ENCODE data around the gene PCDHGA12.
"Not testable (repeated sequence)": the region's sequence is repeated elsewhere in the genome, so short reads cannot be mapped to it uniquely, and the experiment has no call there.

The PCDHGA12 gene

GRCh38 chr5:141392429-141393198 is 37.7 kb upstream of the PCDHGA12 start, which contains the start of gene PCDHGA8:
PCDHGA8 (plus strand) TSS chr5:141392633; CDS start chr5:141392814, 181 bp downstream.
- Histone ChIP-seq H3K9ac (ENCODE audit: insufficient read length) (no peak within 1 kb of the TSS), H3K36me3 (ENCODE audit: insufficient read depth, low read length) (no peaks in the 10 kb centered on the region), H3K27ac (no peak within 1 kb of the TSS), H3K4me3 (no peak within 1 kb of the TSS), H3K9me3 (ENCODE audit: low read depth, low read length) (no peaks in the 10 kb centered on the region)
- no peak for DNase-seq (ENCODE audit: low read depth, low spot score)
- TF ChIP-seq EZH2 (IDR thresholded peaks at IDR 0.05) (no peak), FOXP2 (optimal IDR thresholded peaks at IDR 0.05; ENCODE audit: control extremely low read depth, extremely low read length, insufficient read depth) (no peak), POLR2AphosphoS5 (IDR thresholded peaks at IDR 0.05; ENCODE audit: borderline replicate concordance, low read depth, low read length) (no peak)

- Histone ChIP-seq H3K9me3 (ENCODE audit: low read depth, low read length) (no peaks in the 10 kb centered on the region), H3K4me3 (no peak overlapping the region), H3K36me3 (ENCODE audit: insufficient read depth, low read length) (no peaks in the 10 kb centered on the region), H3K27ac (no peak overlapping the region), H3K9ac (ENCODE audit: insufficient read length) (no peak overlapping the region)
- DNase-seq (ENCODE audit: low read depth, low spot score) = no peak
- TF ChIP-seq FOXP2 (optimal IDR thresholded peaks at IDR 0.05; ENCODE audit: control extremely low read depth, extremely low read length, insufficient read depth) (no peak), POLR2AphosphoS5 (IDR thresholded peaks at IDR 0.05; ENCODE audit: borderline replicate concordance, low read depth, low read length) (no peak), EZH2 (IDR thresholded peaks at IDR 0.05) (no peak)
Observed at GRCh38 chr5:141393267-141393666, 37.0 kb upstream of the PCDHGA12 start.

- not testable (repeated sequence) for H3K4me3 ChIP-seq; H3K9me3 ChIP-seq (ENCODE audit: low read depth, low read length); H3K36me3 ChIP-seq (ENCODE audit: insufficient read depth, low read length); H3K9ac ChIP-seq (ENCODE audit: insufficient read length); DNase-seq (ENCODE audit: low read depth, low spot score); H3K27ac ChIP-seq
Observed at GRCh38 chr5:141394401-141395187, 35.7 kb upstream of the PCDHGA12 start.

- H3K9me3 ChIP-seq (ENCODE audit: low read depth, low read length); DNase-seq (ENCODE audit: low read depth, low spot score); H3K4me3 ChIP-seq; H3K9ac ChIP-seq (ENCODE audit: insufficient read length); H3K27ac ChIP-seq; H3K36me3 ChIP-seq (ENCODE audit: insufficient read depth, low read length): not testable (repeated sequence)
Observed at GRCh38 chr5:141397756-141398551, 32.4 kb upstream of the PCDHGA12 start, which contains the start of gene PCDHGB5. PCDHGB5 (plus strand) TSS chr5:141397947; CDS start chr5:141398128, 181 bp downstream.

GRCh38 chr5:141398608-141399007 is 31.7 kb upstream of the PCDHGA12 start:
- no peaks in the 10 kb centered on the region for H3K36me3 ChIP-seq (ENCODE audit: insufficient read depth, low read length)
- no peak overlapping the region for H3K27ac ChIP-seq
- H3K9me3 ChIP-seq (ENCODE audit: low read depth, low read length) = no peaks in the 10 kb centered on the region
- TF ChIP-seq FOXP2 (optimal IDR thresholded peaks at IDR 0.05; ENCODE audit: control extremely low read depth, extremely low read length, insufficient read depth) (no peak), EZH2 (IDR thresholded peaks at IDR 0.05) (no peak), POLR2AphosphoS5 (IDR thresholded peaks at IDR 0.05; ENCODE audit: borderline replicate concordance, low read depth, low read length) (no peak)
- no peak overlapping the region for H3K9ac ChIP-seq (ENCODE audit: insufficient read length)
- no peak overlapping the region for H3K4me3 ChIP-seq
- DNase-seq (ENCODE audit: low read depth, low spot score) = no peak

GRCh38 chr5:141399555-141400258 is 30.6 kb upstream of the PCDHGA12 start:
- no peak overlapping the region for H3K27ac ChIP-seq
- TF ChIP-seq EZH2 (IDR thresholded peaks at IDR 0.05) (no peak), POLR2AphosphoS5 (IDR thresholded peaks at IDR 0.05; ENCODE audit: borderline replicate concordance, low read depth, low read length) (no peak), FOXP2 (optimal IDR thresholded peaks at IDR 0.05; ENCODE audit: control extremely low read depth, extremely low read length, insufficient read depth) (no peak)
- no peaks in the 10 kb centered on the region for H3K36me3 ChIP-seq (ENCODE audit: insufficient read depth, low read length)
- no peaks in the 10 kb centered on the region for H3K9me3 ChIP-seq (ENCODE audit: low read depth, low read length)
- no peak for DNase-seq (ENCODE audit: low read depth, low spot score)
- no peak overlapping the region for H3K4me3 ChIP-seq
- H3K9ac ChIP-seq (ENCODE audit: insufficient read length) = no peak overlapping the region

- Histone ChIP-seq H3K9ac (ENCODE audit: insufficient read length) (no peak within 1 kb of the TSS), H3K9me3 (ENCODE audit: low read depth, low read length) (no peaks in the 10 kb centered on the region), H3K27ac (no peak within 1 kb of the TSS), H3K4me3 (no peak within 1 kb of the TSS), H3K36me3 (ENCODE audit: insufficient read depth, low read length) (no peaks in the 10 kb centered on the region)
- no peak for TF ChIP-seq EZH2 (IDR thresholded peaks at IDR 0.05)
- TF ChIP-seq POLR2AphosphoS5 (IDR thresholded peaks at IDR 0.05; ENCODE audit: borderline replicate concordance, low read depth, low read length) = no peak
- no peak for TF ChIP-seq FOXP2 (optimal IDR thresholded peaks at IDR 0.05; ENCODE audit: control extremely low read depth, extremely low read length, insufficient read depth)
- no peak for DNase-seq (ENCODE audit: low read depth, low spot score)
Observed at GRCh38 chr5:141402553-141403243, 27.6 kb upstream of the PCDHGA12 start, which contains the start of gene PCDHGA9. PCDHGA9 (plus strand) TSS chr5:141402778; CDS start chr5:141402953, 175 bp downstream.
